Stimulated activated CD4-positive, alpha-beta T cell treated with anti-CD3 and anti-CD28 coated beads, Interleukin-1b, Interleukin-23, amount 100 ng/mL, for 48 hours (primary cell): Measurements from ENCODE around the gene RPN2.

ENCODE experiments used
- DNase-seq: peaks from one replicate; pipeline ENCODE4 v3.0.0-alpha.2; 2020

The RPN2 gene

GRCh38 chr20:37188787-37189186 lies 9.7 kb downstream of the RPN2 start:
- DNase-seq = no peak

GRCh38 chr20:37189416-37190016 lies 10.4 kb downstream of the RPN2 start:
- no peak for DNase-seq

- DNase-seq = no peak
These were observed 11.4 kb downstream of the RPN2 start for GRCh38 chr20:37190354-37191112.

DNA sequence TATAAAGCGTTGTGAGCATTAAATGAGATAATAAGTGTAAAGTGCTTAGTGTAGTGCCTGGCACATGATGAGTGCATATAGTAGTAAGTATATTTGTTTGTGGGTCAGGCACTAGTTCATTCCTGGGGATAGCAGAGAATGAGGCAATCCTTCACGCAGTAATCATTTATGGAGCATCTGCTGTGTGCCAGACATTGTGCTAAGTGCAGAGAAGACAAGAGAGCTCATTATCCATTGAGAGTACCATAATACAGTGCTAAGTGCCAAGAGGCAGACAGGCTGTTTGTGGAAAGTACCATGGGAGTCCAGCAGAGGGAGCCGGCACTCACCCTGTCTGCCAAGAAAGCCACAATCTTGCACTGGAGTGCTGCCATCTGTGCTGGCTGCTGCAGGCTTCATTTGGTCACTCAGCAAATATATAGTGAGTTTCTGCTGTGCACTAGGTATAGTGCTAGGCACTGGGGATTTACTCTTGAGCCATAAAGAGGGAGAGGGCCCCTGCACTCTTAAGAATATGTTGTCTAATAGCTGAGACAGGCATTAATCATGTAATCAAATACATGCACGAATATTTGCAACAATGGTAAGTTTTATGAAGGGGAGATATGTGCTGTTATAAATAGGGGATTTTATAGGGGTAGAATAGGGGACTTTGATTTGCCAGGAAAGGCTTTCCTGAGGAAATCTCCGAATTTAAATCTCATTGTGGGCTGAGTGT lies 13.2 kb downstream of the RPN2 start:
- peak; percentile 59 for DNase-seq

GRCh38 chr20:37193226-37193625 lies 14.1 kb downstream of the RPN2 start:
- DNase-seq = no peak

DNA sequence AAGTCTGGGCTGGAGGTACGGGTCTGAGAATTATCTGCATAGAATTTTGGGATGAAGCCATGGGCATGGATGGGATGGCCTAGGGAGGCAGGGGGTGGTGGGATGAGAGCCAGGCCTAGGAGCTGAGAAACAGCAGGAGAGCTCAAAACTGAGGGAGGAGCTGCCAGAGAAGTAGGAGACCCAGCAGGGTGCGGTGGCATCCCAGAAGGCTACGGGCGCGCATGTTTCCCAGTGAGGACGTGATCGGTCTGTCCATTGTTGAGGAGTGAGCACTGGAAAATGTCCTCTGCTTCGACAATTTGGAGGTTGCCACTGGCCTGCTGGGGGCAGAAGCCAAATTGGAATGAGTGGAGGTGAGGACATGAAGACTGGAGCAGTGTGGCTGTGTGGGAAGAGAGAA lies 14.7 kb downstream of the RPN2 start:
- DNase-seq = no peak

GRCh38 chr20:37194621-37195417 lies 15.7 kb downstream of the RPN2 start:
- DNase-seq = no peak

- no peak for DNase-seq
These were observed 20.0 kb downstream of the RPN2 start for GRCh38 chr20:37198932-37199660.

- no peak for DNase-seq
These were observed 21.2 kb downstream of the RPN2 start for GRCh38 chr20:37200376-37200775.

DNA sequence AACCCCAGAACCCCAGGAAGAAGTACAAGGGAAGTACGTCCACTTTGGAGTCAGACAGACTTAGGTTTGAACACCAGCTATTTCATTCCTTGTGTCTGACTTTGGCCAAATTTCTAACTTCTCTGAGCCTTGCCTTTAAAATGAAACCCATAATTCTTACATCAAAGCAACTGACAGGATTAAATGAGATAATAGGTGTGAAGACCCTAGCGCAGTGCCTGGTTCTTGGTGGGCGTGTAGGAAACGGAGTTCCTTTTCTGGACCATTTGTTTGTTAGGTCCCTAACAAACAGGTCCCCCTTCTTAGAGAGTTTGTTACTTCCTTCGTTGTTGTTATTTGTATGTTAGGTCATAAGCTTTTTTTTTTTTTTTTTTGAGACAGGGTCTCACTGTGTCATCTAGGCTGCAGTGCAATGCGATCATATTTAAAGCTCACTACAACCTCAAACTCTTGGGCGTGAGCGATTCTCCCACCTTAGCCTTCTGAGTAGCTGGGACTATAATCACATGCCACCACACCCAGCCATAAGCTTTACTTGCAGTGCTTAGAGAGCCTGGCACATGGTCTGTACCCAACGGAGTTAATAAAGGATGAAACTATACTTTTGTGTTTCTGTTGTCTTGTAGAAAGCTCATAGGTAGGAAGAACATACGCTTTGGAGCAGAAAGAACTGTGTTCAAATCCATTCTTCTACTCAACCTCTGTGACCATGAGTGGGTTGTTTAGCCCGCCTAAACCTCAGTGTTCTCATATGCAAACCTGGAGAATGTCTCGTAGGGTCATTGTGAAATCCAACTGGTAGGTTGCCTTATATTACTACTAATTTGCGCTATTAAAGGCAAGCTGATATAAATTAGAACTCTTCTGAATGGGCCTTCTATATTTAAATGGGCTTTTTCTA lies 22.0 kb downstream of the RPN2 start:
- DNase-seq = no peak

DNA sequence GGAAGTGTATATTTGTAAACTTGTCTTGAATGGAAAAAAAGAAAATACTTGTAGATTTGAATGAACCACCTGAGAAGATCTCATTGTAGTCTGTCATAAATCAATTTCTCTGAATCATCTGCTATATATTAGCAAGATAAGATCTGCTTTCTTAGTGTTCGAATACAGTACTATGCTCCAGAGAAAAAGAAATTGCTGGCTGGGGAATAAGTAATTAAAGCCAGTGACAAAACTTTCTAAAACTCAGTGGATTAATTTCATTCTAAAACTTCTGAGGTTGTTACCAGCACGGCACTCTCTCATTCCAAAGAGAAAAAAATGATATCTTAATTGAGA lies 22.7 kb downstream of the RPN2 start:
- no peak for DNase-seq

- DNase-seq = no peak
These were observed 23.3 kb downstream of the RPN2 start for GRCh38 chr20:37202267-37202943.

- no peak for DNase-seq
These were observed 24.9 kb downstream of the RPN2 start for GRCh38 chr20:37204056-37204455.

DNA sequence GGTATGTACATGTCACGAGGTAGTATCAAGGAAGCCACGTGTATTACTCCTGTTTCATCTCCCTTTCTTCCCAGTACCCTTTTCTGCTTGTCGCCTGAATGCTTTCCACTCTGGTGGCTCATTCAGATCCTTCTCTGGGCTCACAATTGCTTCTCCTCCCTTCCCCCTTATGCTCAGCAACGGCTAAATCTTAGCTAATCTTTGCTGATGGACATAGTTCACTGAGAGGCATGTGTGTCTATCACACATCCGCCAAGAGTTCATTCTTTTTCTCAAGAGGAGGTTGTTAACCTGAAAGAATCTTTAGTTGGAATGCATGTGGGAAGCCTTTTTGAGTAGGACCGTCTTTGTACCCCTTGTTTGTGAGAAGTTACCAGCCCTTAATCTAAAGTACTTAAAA lies 26.0 kb downstream of the RPN2 start:
- DNase-seq = no peak

GRCh38 chr20:37205794-37206193 lies 26.7 kb downstream of the RPN2 start:
- no peak for DNase-seq

DNA sequence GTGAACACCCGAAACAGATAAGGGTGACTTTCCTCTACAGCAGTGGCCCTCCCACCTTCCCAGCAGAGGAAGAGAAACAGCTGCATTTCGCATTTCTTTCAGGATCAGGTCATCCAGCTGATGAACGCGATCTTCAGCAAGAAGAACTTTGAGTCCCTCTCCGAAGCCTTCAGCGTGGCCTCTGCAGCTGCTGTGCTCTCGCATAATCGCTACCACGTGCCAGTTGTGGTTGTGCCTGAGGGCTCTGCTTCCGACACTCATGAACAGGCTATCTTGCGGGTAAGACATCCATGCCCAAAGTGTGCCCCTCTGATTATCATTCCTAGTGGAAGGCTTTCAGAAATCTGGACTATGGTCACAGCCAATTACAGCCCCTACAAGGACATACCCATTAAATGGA lies 28.0 kb downstream of the RPN2 start:
- no peak for DNase-seq

DNA sequence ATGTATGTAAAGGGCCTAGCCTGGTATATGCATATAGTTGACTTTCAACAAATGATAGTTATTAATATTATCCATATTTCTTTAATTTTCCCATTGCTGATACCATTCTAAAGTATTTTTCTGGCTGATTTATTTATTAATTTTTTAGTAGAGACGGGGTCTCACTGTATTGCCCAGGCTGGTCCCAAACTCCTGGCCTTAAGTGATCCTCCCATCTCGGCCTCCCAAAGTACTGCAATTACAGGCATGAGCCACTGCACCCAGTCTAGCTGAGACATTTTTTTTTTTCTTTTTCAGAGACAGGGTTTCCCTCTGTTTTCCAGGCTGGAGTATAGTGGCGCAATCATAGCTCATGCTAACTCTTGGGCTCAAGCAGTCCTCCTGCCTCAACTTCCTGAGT lies 30.1 kb downstream of the RPN2 start:
- DNase-seq = no peak

GRCh38 chr20:37209661-37210314 lies 30.7 kb downstream of the RPN2 start:
- no peak for DNase-seq

- no peak for DNase-seq
These were observed 39.3 kb downstream of the RPN2 start for GRCh38 chr20:37218441-37218840.

- DNase-seq = no peak
These were observed 39.8 kb downstream of the RPN2 start for GRCh38 chr20:37218976-37219375.
